Spleen (tissue), 11 donors: Measurements from ENCODE around the gene CREB3L2. TPM values are rescaled to one million over a fixed set of nuclear protein-coding genes. Genes with fewer than 3 reads are reported as not detected.

Source experiments
- DNase-seq: peaks from one replicate; pipeline ENCODE4 v3.0.0-alpha.2; 2020
- H3K27ac ChIP-seq, 8 donors: fragments of 200-600 bp; sonication (generic) in 7 of 8; 1 replicate in 4 of 8; 2 replicates in 4 of 8; pipeline versions ENCODE4 v1.5.0 to v1.8.0; 2016 to 2021; ENCODE audit warnings: inconsistent platforms in 4 of 8, mild to moderate bottlenecking in 4 of 8, moderate library complexity in 1 of 8
- H3K27me3 ChIP-seq, 7 donors: fragments of 200-600 bp; sonication (generic) in 6 of 7; replicated peaks in 1 of 7; 1 replicate in 4 of 7; 2 replicates in 3 of 7; pipeline versions ENCODE4 v1.5.0 to v1.8.0; 2016 to 2021; ENCODE audit warnings: inconsistent platforms in 3 of 7, mild to moderate bottlenecking in 1 of 7
- H3K36me3 ChIP-seq, 6 donors: fragments of 200-600 bp; sonication (generic) in 5 of 6; 1 replicate in 4 of 6; 2 replicates in 2 of 6; pipeline versions ENCODE4 v1.5.0 to v1.8.0; 2016 to 2021; ENCODE audit warnings: inconsistent platforms in 2 of 6
- H3K4me1 ChIP-seq, 6 donors: fragments of 200-600 bp; sonication (generic) in 5 of 6; 1 replicate in 3 of 6; 2 replicates in 3 of 6; pipeline versions ENCODE4 v1.5.0 to v1.8.0; 2016 to 2021; ENCODE audit warnings: inconsistent platforms in 3 of 6
- H3K4me3 ChIP-seq, 8 donors: fragments of 200-600 bp; sonication (generic) in 7 of 8; 1 replicate in 4 of 8; 2 replicates in 4 of 8; pipeline versions ENCODE4 v1.5.0 to v1.8.0; 2016 to 2021; ENCODE audit warnings: inconsistent platforms in 4 of 8, mild to moderate bottlenecking in 4 of 8, moderate library complexity in 2 of 8
- H3K9me3 ChIP-seq, 8 donors: fragments of 200-600 bp; sonication (generic) in 7 of 8; 1 replicate in 4 of 8; 2 replicates in 4 of 8; pipeline versions ENCODE4 v1.5.0 to v1.8.0; 2016 to 2021; ENCODE audit warnings: inconsistent platforms in 4 of 8
- POLR2A ChIP-seq, 3 donors: fragments of 450-650 bp; IDR thresholded peaks; one replicate each; pipeline ENCODE4 v1.5.1; 2017; ENCODE audit warnings: antibody characterized with exemption in 3 of 3, mild to moderate bottlenecking in 1 of 3
- POLR2AphosphoS5 ChIP-seq, 3 donors: sonication (generic); formaldehyde crosslinking; IDR thresholded peaks; one replicate each; pipeline ENCODE4 v1.5.1; 2017; ENCODE audit warnings: antibody characterized with exemption in 3 of 3
- WGBS, 5 donors: extraction: QIAGEN DNeasy Blood & Tissue Kit in 3 of 5; methylation state at CpG; one replicate each; pipeline versions ENCODE4 v1.1.5 to v1.1.7; 2013 to 2018; 5-methylcytosine and 5-hydroxymethylcytosine counted together
- intact Hi-C: fragments of 100-400 bp; cut with DNase I; formaldehyde crosslinking; loops from one replicate; pipeline ENCODE4 v1.15.0; 2023; ENCODE audit warnings: low total_unique reads
- polyA plus RNA-seq, 3 donors: library from polyadenylated mRNA; stranded (reverse); fragments of 200-250 nt; gene quantifications; one replicate each; pipeline ENCODE4 v1.2.1, GENCODE V29; 2013
- total RNA-seq, 7 donors: library from RNA; depleted of rRNA in 3 of 7; stranded (reverse); fragments of >200 nt in 3 of 7; fragmentation: NEBNext Ultra II Directional in 4 of 7; extraction: Animal tissue kit (Norgen Biotek cat#: 25700) in 4 of 7; gene quantifications; one replicate each; pipeline versions ENCODE4 v1.1.0 to v1.2.1, GENCODE V29; 2016 to 2021
- TF ChIP-seq, protein P1 (sequence below), 11 experiments: fragments of 200-600 bp in 7 of 11; fragments of 450-650 bp in 4 of 11; sonication (generic) in 4 of 11; IDR thresholded peaks in 8 of 11; conservative IDR thresholded peaks in 3 of 11; 1 replicate in 7 of 11; 2 replicates in 4 of 11; pipeline versions ENCODE4 v1.4.0 to v1.8.0; 2016 to 2021; ENCODE audit warnings: antibody characterized with exemption in 11 of 11, inconsistent platforms in 4 of 11, mild to moderate bottlenecking in 1 of 11
- donor health status: healthy with polysubstance abuse.
- donor health status: DM: no; HTN: no; CAD: no; lungs with moderate emphysema.
- donor health status: DM: no; HTN: no; CAD: no.
- donor health status: Bipolar disorder and iron deficiency.
- donor health status: healthy.
- donor health status: DM: no; HTN: no; CAD: no.
- donor health status: DM: yes; HTN: yes; CAD: no.

CREB3L2 gene
- total and polyA plus RNA-seq, 10 donors = 3.5 to 68.4 (median 42.4) TPM

DNA sequence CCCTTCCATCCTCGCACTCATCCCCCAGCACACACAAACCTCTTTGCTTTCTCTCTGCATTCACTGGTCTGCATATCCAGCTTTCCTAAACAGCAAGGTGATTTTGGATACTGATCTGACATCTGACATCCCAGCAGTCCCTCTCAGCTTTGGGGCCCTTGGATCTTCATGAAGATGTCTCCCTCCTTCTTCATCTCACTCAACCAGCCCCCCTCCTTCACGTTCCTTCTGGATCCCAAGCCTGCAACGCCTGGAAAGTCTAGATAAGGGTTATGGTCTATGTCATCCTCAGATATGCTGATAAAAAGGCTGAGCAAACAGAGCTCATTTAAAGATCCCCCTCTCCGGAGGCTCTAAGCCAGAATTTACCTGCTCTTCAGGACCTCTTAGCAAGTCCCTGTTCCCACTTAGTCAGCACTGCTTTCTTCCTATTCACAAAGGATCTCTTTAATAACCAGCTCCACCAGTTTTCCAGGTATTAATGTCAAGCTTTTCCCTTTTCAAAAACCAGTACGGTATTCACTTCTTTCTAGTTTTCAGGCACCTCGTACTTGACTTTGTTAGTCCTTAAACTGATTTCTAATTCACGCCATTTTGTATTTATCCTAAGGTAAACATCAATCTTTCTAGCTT is 38.9 kb downstream of the CREB3L2 start:
- Histone ChIP-seq H3K9me3 (no peaks in the 10 kb centered on the region), H3K27me3 (no peaks in the 10 kb centered on the region), H3K4me1 (peaks cover 4 to 61% (median 27%) of the 10 kb centered on the region in 6 donors), H3K36me3 (peaks cover 0 to 8% (median 0%) of the 10 kb centered on the region in 6 donors), H3K4me3 (no peak overlapping the region), H3K27ac (no peak overlapping the region)
- intact Hi-C loops = no loop called here
- 86 to 95% (median 92%) methylated on average over 7 of the region's 7 CpGs for WGBS, 5 donors
- no peak for DNase-seq
- no peak for TF ChIP-seq POLR2AphosphoS5 (IDR thresholded peaks at IDR 0.05)
- no peak for TF ChIP-seq POLR2A (IDR thresholded peaks at IDR 0.05)
- TF ChIP-seq, protein P1, sequence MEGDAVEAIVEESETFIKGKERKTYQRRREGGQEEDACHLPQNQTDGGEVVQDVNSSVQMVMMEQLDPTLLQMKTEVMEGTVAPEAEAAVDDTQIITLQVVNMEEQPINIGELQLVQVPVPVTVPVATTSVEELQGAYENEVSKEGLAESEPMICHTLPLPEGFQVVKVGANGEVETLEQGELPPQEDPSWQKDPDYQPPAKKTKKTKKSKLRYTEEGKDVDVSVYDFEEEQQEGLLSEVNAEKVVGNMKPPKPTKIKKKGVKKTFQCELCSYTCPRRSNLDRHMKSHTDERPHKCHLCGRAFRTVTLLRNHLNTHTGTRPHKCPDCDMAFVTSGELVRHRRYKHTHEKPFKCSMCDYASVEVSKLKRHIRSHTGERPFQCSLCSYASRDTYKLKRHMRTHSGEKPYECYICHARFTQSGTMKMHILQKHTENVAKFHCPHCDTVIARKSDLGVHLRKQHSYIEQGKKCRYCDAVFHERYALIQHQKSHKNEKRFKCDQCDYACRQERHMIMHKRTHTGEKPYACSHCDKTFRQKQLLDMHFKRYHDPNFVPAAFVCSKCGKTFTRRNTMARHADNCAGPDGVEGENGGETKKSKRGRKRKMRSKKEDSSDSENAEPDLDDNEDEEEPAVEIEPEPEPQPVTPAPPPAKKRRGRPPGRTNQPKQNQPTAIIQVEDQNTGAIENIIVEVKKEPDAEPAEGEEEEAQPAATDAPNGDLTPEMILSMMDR (IDR thresholded peaks at IDR 0.05 in 8 of 11, conservative IDR thresholded peaks at IDR 0.05 in 3 of 11) = no peak

DNA sequence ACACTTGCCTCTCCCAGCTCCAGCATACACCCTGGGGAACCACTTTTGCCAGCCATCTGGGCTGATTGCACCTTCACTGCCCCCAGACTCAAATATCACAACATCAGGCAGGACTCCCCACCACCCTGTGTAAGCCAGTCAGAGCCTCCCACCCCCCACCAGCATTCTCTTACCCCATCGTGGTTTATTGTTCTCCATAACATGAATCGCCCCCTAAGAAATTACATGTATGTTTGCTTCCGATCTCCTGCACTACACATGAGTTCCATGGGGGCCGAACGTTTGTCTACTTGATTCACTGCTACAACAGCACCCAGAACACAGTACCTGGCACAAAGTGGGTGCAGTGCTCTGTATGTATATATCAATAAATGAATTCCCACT is 39.4 kb downstream of the CREB3L2 start:
- Histone ChIP-seq H3K27me3 (no peaks in the 10 kb centered on the region), H3K27ac (no peak overlapping the region), H3K4me1 (peaks cover 4 to 58% (median 23%) of the 10 kb centered on the region in 6 donors), H3K9me3 (no peaks in the 10 kb centered on the region), H3K36me3 (peaks cover 0 to 12% (median 0%) of the 10 kb centered on the region in 6 donors), H3K4me3 (no peak overlapping the region)
- DNase-seq = no peak
- WGBS, 5 donors = 87 to 93% (median 89%) methylated on average over 5 of the region's 5 CpGs
- TF ChIP-seq POLR2A (IDR thresholded peaks at IDR 0.05) (no peak), POLR2AphosphoS5 (IDR thresholded peaks at IDR 0.05) (no peak)
- TF ChIP-seq, protein P1 (IDR thresholded peaks at IDR 0.05 in 8 of 11, conservative IDR thresholded peaks at IDR 0.05 in 3 of 11) = no peak
- intact Hi-C loops = no loop called here

DNA sequence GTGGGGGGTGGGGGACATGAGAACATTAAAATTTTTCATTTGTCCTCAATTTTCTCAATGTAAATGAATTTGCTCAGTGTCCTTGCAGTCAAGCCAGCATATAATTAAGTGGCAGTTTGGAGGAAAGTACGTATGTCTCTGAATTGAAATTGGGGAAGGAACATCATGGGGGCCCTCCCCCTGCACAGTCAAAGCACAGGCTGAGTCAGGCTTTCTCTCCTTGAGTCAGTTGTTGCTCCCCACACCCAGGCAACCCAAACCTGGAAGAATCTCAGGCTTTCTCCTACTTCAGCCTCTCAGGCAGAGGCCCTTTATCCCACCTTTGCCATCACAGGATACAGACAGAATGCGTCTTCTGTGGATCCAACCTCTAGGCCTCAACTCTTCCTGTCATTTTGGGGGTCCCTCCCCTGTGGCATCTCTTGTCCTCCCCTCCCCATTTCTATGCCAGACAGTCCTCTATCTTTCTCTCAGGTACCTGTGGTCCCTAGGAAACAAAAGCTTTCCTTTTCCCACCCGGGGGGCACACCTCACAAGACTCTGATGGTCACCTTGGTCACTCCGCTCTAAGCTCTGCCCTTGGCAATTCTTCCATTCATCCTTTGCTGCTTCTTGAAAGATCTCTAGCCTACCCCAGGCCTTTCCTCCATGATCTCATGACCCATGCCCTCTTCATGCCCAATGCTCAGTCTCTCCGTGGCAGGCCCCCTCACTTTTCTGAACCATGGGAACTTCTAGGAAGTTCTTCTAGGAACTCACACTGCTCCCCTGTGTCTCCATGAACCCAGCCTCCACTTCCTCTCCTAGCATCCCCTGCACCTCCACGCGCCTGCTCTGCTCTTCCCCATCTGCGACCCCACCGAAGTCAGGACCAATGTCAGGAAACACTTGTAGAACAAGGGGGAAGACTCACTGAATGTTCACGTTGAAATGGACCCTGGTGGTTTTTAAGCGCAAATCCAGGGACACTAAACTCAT is 40.4 kb downstream of the CREB3L2 start:
- intact Hi-C loops = no loop called here
- H3K27ac ChIP-seq = no peak overlapping the region
- no peak overlapping the region for H3K4me3 ChIP-seq
- H3K9me3 ChIP-seq = no peaks in the 10 kb centered on the region
- H3K27me3 ChIP-seq = no peaks in the 10 kb centered on the region
- H3K36me3 ChIP-seq = peaks cover 0 to 12% (median 0%) of the 10 kb centered on the region in 6 donors
- H3K4me1 ChIP-seq = peaks cover under 1 to 48% (median 16%) of the 10 kb centered on the region in 6 donors
- DNase-seq = no peak
- WGBS, 5 donors = 60 to 78% (median 74%) methylated on average over 11 of the region's 11 CpGs
- TF ChIP-seq, protein P1 (IDR thresholded peaks at IDR 0.05 in 8 of 11, conservative IDR thresholded peaks at IDR 0.05 in 3 of 11) = no peak
- TF ChIP-seq POLR2A (IDR thresholded peaks at IDR 0.05) = no peak
- TF ChIP-seq POLR2AphosphoS5 (IDR thresholded peaks at IDR 0.05) = no peak

DNA sequence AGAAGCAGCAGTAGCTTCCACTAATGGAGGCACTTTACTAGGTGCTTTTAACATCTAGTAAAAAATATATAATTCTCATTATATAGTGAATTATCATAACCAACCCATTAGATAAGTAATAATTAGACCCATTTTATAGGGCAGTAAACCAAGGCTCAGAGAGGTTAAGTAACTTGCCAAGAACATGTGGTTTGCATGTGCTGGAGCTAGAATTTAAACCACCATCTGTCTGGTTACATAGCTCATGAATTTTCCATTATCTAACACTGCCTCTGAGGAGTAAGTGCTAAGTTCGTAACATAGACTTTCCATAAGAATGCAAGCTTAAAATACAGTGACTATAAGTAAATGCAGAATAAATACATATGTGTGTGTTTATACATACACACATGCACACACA is 41.9 kb downstream of the CREB3L2 start:
- no peaks in the 10 kb centered on the region for H3K27me3 ChIP-seq
- no peaks in the 10 kb centered on the region for H3K9me3 ChIP-seq
- no peak overlapping the region for H3K4me3 ChIP-seq
- H3K4me1 ChIP-seq = peaks cover 0 to 34% (median 6%) of the 10 kb centered on the region in 6 donors
- WGBS, 5 donors = 79 to 94% (median 88%) methylated on average over 1 of the region's 1 CpG
- no peak overlapping the region for H3K27ac ChIP-seq
- no peak for DNase-seq
- intact Hi-C loops = no loop called here
- peaks cover 0 to 12% (median 0%) of the 10 kb centered on the region in 6 donors for H3K36me3 ChIP-seq
- TF ChIP-seq POLR2A (IDR thresholded peaks at IDR 0.05) (no peak), POLR2AphosphoS5 (IDR thresholded peaks at IDR 0.05) (no peak)
- TF ChIP-seq, protein P1 (IDR thresholded peaks at IDR 0.05 in 8 of 11, conservative IDR thresholded peaks at IDR 0.05 in 3 of 11) = no peak
